K562 (cell line): ENCODE results near the gene DCAF11. TPM values are rescaled to one million over a fixed set of nuclear protein-coding genes. Genes with fewer than 3 reads are reported as not detected.

Experiments used
- ARNT ChIP-seq, 2 experiments: fragments of 450-650 bp; IDR thresholded peaks; 2 replicates each; pipeline ENCODE4 v1.6.1; 2016; ENCODE audit warnings: mild to moderate bottlenecking in 1 of 2
- GTF2B ChIP-seq: IDR thresholded peaks from 2 replicates; pipeline ENCODE4 v1.6.1; 2011; ENCODE audit not compliant: insufficient read length; ENCODE audit errors: extremely low read depth
- IRF2 ChIP-seq: sonication (generic); formaldehyde crosslinking; IDR thresholded peaks from 2 replicates; pipeline ENCODE4 v1.8.1; 2022; ENCODE audit warnings: mild to moderate bottlenecking, missing genetic modification reagents
- POU5F1 ChIP-seq: fragments of 150-350 bp; IDR thresholded peaks from 2 replicates; pipeline ENCODE4 v1.6.1; 2014; ENCODE audit warnings: borderline replicate concordance, low read length, low read depth, mild to moderate bottlenecking; ENCODE audit not compliant: partially characterized antibody
- ZBTB33 ChIP-seq: sonication (generic); formaldehyde crosslinking; IDR thresholded peaks from 2 replicates; pipeline ENCODE4 v1.8.1; 2023; ENCODE audit warnings: mild to moderate bottlenecking, missing genetic modification reagents
- ZNF511 ChIP-seq: sonication (generic); formaldehyde crosslinking; IDR thresholded peaks from 2 replicates; pipeline ENCODE4 v1.8.0; 2022; ENCODE audit warnings: mild to moderate bottlenecking, missing genetic modification reagents
- polyA plus RNA-seq, 8 experiments: library from polyadenylated mRNA; depleted of rRNA in 4 of 8; stranded (reverse) in 5 of 8; unstranded in 3 of 8; fragments of >200 nt; fragmentation: Nextera tagmentation in 2 of 8; fragmentation: Illumina TruSeq in 1 of 8; extraction: Ambion mirVana in 2 of 8; extraction: Trizol in 1 of 8; gene quantifications; 2 replicates each; pipeline versions ENCODE4 v1.2.1 to v1.2.3, GENCODE V29; 2011 to 2014; ENCODE audit warnings: inconsistent platforms in 1 of 8, missing spikeins in 1 of 8
- total RNA-seq, 7 experiments: library from RNA; depleted of rRNA in 6 of 7; stranded (reverse); fragments of >200 nt in 6 of 7; fragmentation: Illumina TruSeq in 2 of 7; extraction: Trizol in 2 of 7; gene quantifications; 2 replicates each; pipeline versions ENCODE4 v1.2.1 to v1.2.3, GENCODE V29; 2011 to 2021; ENCODE audit warnings: low replicate concordance in 1 of 7

The DCAF11 gene
- total and polyA plus RNA-seq, 9 of the 15 experiments (the other 6 are each of a cell fraction or from before 2014, with no cell fraction given): 8.5 to 46.2 (median 36.4) TPM

- 0 out of 2 replicates have a peak, but pooled peaks have one; percentile 23 for TF ChIP-seq ZBTB33 (CRISPR knock-in tag)
- TF ChIP-seq ARNT (IDR thresholded peaks at IDR 0.05): peak in 1 of 2 experiments; percentile 66; a peak in 1 of 4 replicates
- no peak for TF ChIP-seq POU5F1
- peak; percentile 57; the same call in 1 of the 2 replicates for TF ChIP-seq ZNF511 (CRISPR knock-in tag)
- TF ChIP-seq GTF2B: peak; percentile 42
- no peak for TF ChIP-seq IRF2
- TF ChIP-seq, all 486 proteins: peak for 109
Measured at GRCh38 chr14:24113801-24114531, 611 bp upstream of the DCAF11 start (continued).
